Measurements from ENCODE around the gene TXNL4A.

TXNL4A gene

GRCh38 chr18:79933765-79934164, 54.6 kb downstream of the TXNL4A start:
- DNase-seq (ENCODE audit: low read depth), result no peak
- TF ChIP-seq MAX (IDR thresholded peaks at IDR 0.05; ENCODE audit: low read depth, low read length) (no peak), POLR2A (IDR thresholded peaks at IDR 0.05; ENCODE audit: extremely low read depth, insufficient read length) (no peak), MYC (IDR thresholded peaks at IDR 0.05; ENCODE audit: low read depth, low read length) (no peak)

GRCh38 chr18:79932907-79933306, 55.5 kb downstream of the TXNL4A start:
- H3K4me3 ChIP-seq (ENCODE audit: low read depth, low read length), result no peak overlapping the region
- DNase-seq (ENCODE audit: low read depth), result no peak
- TF ChIP-seq MYC (IDR thresholded peaks at IDR 0.05; ENCODE audit: low read depth, low read length) (no peak), MAX (IDR thresholded peaks at IDR 0.05; ENCODE audit: low read depth, low read length) (no peak), CTCF (IDR thresholded peaks at IDR 0.05; ENCODE audit: low read depth, low read length) (no peak), POLR2A (IDR thresholded peaks at IDR 0.05; ENCODE audit: extremely low read depth, insufficient read length) (no peak)

More at GRCh38 chr18:79933765-79934164, 54.6 kb downstream of the TXNL4A start:
- no peak overlapping the region for H3K4me3 ChIP-seq (ENCODE audit: low read depth, low read length)

GRCh38 chr18:79931475-79931874, 56.9 kb downstream of the TXNL4A start:
- DNase-seq (ENCODE audit: low read depth), result no peak
- TF ChIP-seq CTCF (IDR thresholded peaks at IDR 0.05; ENCODE audit: low read depth, low read length) (no peak), MAX (IDR thresholded peaks at IDR 0.05; ENCODE audit: low read depth, low read length) (no peak), POLR2A (IDR thresholded peaks at IDR 0.05; ENCODE audit: extremely low read depth, insufficient read length) (no peak), MYC (IDR thresholded peaks at IDR 0.05; ENCODE audit: low read depth, low read length) (no peak)
- no peak overlapping the region for H3K4me3 ChIP-seq (ENCODE audit: low read depth, low read length)

- TF ChIP-seq CTCF (IDR thresholded peaks at IDR 0.05; ENCODE audit: low read depth, low read length) (no peak), MAX (IDR thresholded peaks at IDR 0.05; ENCODE audit: low read depth, low read length) (no peak), POLR2A (IDR thresholded peaks at IDR 0.05; ENCODE audit: extremely low read depth, insufficient read length) (no peak), MYC (IDR thresholded peaks at IDR 0.05; ENCODE audit: low read depth, low read length) (no peak)
- DNase-seq (ENCODE audit: low read depth), result no peak
- H3K4me3 ChIP-seq (ENCODE audit: low read depth, low read length), result no peak overlapping the region
These were observed 58.2 kb downstream of the TXNL4A start for GRCh38 chr18:79930020-79930642.

GRCh38 chr18:79928563-79928960, 59.8 kb downstream of the TXNL4A start:
- TF ChIP-seq MYC (IDR thresholded peaks at IDR 0.05; ENCODE audit: low read depth, low read length) (no peak), CTCF (IDR thresholded peaks at IDR 0.05; ENCODE audit: low read depth, low read length) (no peak), POLR2A (IDR thresholded peaks at IDR 0.05; ENCODE audit: extremely low read depth, insufficient read length) (no peak), MAX (IDR thresholded peaks at IDR 0.05; ENCODE audit: low read depth, low read length) (no peak)
- no peak overlapping the region for H3K4me3 ChIP-seq (ENCODE audit: low read depth, low read length)
- no peak for DNase-seq (ENCODE audit: low read depth)

- TF ChIP-seq MYC (IDR thresholded peaks at IDR 0.05; ENCODE audit: low read depth, low read length) (no peak), POLR2A (IDR thresholded peaks at IDR 0.05; ENCODE audit: extremely low read depth, insufficient read length) (no peak), CTCF (IDR thresholded peaks at IDR 0.05; ENCODE audit: low read depth, low read length) (no peak), MAX (IDR thresholded peaks at IDR 0.05; ENCODE audit: low read depth, low read length) (no peak)
- DNase-seq (ENCODE audit: low read depth), result no peak
- no peak overlapping the region for H3K4me3 ChIP-seq (ENCODE audit: low read depth, low read length)
These were observed 60.5 kb downstream of the TXNL4A start for GRCh38 chr18:79927607-79928562.

Data from NB4 (cell line).